Measurements from ENCODE around the gene ZNF318.
"Not testable (repeated sequence)": the region's sequence is repeated elsewhere in the genome, so short reads cannot be mapped to it uniquely, and the experiment has no call there.

The ZNF318 gene

GRCh38 chr6:43386492-43386891 is 17.0 kb upstream of the ZNF318 start:
- DNase-seq = no peak

GRCh38 chr6:43383021-43383667 is 13.7 kb upstream of the ZNF318 start:
- no peak for DNase-seq

DNA sequence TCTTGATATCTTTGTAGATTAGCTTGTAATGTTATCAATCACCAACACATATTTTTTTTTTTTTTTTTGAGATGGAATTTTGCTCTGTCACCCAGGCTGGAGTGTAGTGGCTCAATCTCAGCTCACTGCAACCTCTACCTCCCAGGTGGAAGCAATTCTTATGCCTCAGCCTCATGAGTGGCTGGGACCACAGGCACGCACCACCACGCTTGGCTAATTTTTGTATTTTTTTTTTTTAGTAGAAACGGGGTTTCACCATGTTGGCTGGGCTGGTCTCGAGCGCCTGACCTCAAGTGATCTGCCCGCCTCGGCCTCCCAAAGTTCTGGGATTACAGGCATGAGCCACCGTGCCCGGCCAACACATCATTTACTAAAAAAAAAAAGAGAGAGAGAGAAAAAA is 11.4 kb upstream of the ZNF318 start:
- DNase-seq = not testable (repeated sequence)

DNA sequence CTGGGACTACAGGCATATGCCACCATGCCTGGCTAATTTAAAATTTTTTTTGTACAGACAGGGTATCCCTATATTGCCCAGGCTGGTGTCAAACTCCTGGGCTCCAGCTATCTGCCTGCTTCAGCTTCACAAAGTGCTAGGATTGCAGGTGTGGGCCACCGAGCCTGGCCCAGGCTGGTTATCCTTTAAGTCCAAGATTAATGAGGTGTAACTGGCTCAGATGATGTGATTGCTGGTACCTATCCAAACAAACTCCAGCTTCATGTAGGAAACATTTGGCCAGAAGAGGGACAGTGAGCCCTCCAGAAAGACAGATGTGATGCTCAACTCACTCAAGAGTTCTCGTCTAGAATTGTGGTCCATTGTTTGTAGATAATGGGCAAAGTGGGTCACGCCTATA is 9.2 kb upstream of the ZNF318 start:
- DNase-seq = no peak

DNA sequence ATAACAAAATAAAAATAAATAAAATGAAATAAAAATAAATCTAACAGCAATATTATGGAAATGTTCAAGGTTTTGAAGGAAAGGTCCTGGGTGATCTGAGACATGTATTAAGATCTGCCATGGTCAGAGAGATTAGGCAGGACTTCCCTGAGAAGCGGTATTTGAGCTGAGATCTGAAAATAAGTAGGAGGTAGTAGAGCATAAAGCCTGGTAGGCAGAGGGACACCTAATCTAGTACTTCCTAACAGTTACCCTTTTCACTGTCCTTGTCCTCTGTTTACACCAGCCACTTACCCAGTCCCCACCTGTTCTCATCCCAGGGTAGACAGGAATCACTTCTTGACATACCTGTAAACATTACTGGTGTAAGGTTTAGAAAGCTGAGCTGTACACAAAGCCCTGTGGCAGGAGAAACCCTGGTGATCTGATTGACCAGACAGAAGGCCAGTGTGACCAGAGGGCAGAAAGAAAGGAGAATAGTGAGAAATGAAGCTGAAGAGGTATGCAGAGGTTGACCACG is 8.3 kb upstream of the ZNF318 start:
- DNase-seq = peak; percentile 28

GRCh38 chr6:43376551-43376981 is 7.1 kb upstream of the ZNF318 start:
- peak; percentile 55 for DNase-seq

DNA sequence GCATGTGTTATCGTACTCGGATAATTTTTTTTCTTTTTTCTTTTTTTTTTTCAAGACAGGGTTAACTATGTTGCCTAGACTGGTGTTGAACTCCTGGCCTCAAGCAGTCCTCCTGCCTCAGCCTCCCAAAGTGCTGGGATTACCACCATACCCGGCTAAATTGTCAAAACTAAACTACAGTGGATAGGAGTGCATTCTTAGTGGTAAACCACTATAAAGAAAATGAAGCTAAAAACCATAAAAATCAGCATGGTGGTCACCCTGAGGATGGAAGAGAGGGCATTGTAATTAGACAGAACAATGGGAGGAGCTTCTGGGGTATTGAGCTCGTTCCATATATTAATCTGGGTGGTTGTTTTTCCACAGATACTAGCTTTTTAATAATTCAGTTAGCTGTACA is 6.2 kb upstream of the ZNF318 start:
- no peak for DNase-seq

GRCh38 chr6:43373252-43373875 is 3.9 kb upstream of the ZNF318 start:
- no peak for DNase-seq

- DNase-seq = not testable (repeated sequence)
Observed at GRCh38 chr6:43370003-43370580, 645 bp upstream of the ZNF318 start.

DNA sequence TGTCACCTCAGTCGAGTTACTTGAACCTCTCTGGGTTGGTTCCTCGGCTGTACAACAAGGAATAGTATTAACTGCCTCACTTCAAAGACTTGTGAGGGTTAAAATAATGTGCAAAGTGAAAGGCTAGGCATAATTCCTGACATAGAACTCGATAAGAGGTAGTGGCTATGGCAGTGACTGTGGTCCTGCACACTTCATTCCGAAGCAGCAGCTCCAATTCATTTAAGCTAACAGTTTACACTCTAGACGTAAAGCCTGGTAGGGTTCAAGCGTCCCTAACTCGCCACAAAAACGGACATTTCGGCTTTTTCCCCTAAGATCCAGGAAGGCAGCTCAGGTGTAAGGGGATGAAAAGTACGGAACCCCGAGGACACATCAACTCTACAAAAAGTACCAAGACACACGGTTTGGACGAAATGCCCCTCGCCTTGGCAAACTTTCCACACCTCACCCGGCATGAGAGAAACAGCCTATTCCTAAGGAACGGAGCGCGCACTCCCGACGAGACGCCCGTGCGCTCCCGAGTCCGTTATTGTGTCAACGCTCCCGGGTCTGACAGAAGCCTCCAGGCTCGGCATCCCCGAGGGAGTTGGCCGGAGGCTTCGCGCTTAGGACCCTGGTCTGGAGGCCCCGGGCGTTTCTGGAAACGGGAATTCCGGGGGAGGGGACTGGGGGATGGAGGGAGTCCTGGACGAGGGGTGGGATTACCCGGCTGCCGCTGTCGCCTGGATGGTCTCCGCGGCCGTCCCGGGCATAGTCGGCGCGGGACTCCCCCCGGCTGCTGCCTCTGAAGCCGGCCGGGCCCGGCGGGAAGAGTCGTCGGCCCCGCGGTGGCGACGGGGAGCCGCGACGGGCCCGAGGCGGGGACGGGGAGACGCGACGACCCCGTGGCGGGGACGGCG is 937 bp downstream of the ZNF318 start:
- DNase-seq = peak; percentile 66

- DNase-seq = no peak
Observed at GRCh38 chr6:43367245-43367984, 2.0 kb downstream of the ZNF318 start.

GRCh38 chr6:43361269-43361668 is 8.2 kb downstream of the ZNF318 start:
- no peak for DNase-seq

DNA sequence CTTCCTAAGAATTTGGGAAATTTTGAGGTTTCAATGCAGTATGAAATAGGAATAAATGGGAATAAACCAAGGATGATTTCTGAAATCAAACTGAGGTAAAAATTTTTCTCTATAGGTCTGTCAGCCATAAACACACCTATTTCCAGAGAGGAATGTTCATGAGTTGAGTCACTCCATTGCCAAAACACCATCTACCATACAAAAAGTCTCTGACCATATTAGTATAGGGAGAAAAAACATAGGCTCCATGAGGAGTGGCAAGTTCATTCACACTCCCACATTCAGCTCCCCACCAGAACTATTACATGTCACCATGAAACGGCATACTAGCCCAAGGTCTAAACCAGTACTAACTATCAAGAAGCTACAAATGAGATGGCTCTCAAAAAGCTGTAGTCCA is 9.6 kb downstream of the ZNF318 start:
- no peak for DNase-seq

DNA sequence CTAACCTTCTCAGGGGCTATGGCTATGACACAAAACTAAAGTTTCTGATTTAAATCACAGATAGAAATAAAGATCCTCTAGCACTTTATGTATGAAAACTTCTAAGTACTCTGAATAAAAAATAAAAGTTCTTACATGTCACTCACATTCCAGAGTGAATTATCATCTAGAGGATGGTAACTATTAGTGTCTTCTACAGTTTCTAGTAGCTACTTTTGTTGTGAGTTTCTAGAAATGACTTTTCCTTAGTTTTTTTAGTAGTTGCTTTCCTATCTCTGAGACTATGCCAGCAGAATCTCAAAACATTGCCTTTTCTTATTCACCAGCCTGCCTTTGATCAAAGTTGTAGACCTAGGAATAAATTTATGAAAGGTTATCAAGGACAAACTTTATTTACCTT is 10.1 kb downstream of the ZNF318 start:
- DNase-seq = no peak

DNA sequence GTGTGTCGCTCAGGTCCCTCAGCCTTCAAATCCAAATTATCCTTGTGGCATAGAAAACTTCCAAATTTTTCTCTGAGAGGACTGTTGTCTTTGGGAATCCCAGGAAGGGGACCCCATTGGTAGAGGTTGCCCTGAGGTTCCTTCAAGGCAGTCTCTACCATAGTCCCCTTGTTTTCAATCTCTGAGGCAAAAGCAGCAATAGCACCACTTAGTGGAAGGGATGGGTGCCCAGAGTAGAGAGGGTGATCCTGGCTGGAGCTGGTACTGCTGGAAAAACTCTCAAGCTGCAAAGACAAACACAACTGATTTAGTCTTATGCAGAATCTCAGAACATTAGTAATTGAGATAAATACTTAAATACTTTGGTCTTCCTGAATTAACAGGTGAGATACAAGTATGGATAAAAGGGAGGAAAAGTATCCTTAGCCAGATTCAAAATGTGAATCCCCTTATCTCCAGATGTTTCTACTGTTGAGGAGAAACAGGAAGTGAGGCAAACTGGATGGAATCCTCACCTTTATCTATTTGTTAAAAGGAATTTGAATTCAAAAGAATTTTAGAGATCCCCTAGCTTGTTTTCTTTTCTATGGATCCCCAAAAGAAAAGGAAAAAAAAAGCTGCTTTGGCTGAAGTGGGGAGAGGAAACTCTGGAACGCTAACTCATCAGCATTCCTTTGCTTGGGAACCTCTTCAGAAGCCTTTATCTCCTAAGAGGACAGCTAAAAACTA is 13.4 kb downstream of the ZNF318 start:
- DNase-seq = no peak

DNA sequence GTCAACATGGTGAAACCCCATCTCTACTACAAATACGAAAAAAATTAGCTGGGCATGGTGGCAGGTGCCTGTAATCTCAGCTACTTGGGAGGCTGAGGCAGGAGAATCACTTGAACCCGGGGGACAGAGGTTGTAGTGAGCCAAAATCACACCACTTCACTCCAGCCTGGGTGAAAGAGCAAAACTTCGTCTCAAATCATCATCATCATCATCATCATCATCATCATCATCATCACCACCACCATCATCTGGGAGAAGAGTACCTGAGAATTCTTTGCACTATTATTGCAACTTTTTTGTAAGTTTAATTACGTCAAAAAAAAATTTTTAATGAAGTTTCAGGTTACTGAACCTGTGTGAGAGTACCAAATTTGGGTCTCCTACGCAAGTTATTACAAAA is 17.5 kb downstream of the ZNF318 start:
- DNase-seq = not testable (repeated sequence)

- no peak for DNase-seq
Observed at GRCh38 chr6:43347444-43347843, 22.0 kb downstream of the ZNF318 start.

GRCh38 chr6:43347021-43347420 is 22.4 kb downstream of the ZNF318 start:
- no peak for DNase-seq

GRCh38 chr6:43346243-43346642 is 23.2 kb downstream of the ZNF318 start:
- DNase-seq = not testable (repeated sequence)

DNA sequence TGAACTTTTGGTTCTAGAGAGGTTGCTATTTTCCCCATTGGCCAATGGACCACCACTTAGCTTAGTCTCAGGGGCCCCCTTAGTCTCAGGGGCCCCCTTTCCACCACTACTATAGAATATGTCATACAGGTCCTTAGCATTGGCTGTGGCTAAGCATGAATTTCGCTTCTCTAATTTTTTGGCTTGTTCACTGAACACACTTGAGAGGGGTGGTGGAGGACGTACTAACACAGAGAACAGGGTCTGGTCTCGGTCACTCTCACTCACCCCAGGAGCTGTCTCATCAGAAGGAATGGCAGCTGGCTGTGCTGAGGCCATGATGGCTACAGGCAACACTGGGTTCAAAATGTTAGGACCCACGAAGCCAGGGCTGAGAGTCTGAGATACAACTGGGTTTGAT is 30.3 kb downstream of the ZNF318 start:
- DNase-seq = no peak

- no peak for DNase-seq
Observed at GRCh38 chr6:43338243-43338642, 31.2 kb downstream of the ZNF318 start.

- DNase-seq = no peak
Observed at GRCh38 chr6:43336382-43336781, 33.1 kb downstream of the ZNF318 start.
